ENCODE data around the gene ACADSB. TPM values are rescaled to one million over a fixed set of nuclear protein-coding genes. Genes with fewer than 3 reads are reported as not detected.

The ACADSB gene
- total RNA-seq, 1 donor from 2014 or later = 4.4 TPM

DNA sequence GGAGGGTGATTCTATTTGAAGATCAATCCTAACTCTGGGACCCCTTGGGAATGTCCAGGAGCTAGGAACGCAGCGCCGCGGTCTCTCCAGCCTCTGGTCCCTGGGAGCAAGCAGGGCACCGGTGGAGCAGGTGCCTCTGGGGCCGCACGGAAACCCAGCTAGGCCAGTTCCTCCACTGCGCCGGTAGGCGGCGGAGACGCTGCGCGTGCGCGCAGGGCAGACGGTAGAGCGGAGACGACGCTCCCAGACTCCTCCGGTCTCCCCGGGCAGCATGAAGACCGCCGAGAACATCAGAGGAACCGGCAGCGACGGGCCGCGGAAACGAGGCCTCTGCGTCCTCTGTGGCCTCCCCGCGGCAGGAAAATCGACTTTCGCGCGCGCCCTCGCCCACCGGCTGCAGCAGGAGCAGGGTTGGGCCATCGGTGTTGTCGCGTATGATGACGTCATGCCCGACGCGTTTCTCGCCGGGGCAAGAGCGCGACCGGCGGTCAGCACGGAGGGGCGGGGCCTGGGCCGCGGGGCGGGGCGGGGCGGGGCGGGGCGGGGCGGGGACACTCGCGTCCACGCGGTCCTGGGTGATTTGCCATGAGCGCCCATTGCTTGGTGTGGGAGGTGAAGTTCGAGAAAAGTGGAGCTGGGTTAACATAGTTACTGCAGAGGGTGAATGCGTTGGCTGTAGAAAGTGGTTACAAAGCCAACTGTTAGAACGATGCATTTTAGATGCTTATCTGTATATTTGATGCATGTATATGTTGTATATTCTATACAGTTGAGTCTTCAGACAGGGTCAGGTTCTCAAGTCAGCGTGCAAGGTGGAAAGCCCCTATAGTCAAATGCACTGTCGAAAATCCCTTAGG lies 28.4 kb upstream of the ACADSB start, which contains the start of gene PSTK:
Gene PSTK (plus strand): TSS at position 193 of the 857 bp plus-strand sequence. CDS start 79 bp downstream, at position 272.
- DNase-seq (ENCODE audit: low read depth) = peak; percentile 47
- TF ChIP-seq, protein P1, sequence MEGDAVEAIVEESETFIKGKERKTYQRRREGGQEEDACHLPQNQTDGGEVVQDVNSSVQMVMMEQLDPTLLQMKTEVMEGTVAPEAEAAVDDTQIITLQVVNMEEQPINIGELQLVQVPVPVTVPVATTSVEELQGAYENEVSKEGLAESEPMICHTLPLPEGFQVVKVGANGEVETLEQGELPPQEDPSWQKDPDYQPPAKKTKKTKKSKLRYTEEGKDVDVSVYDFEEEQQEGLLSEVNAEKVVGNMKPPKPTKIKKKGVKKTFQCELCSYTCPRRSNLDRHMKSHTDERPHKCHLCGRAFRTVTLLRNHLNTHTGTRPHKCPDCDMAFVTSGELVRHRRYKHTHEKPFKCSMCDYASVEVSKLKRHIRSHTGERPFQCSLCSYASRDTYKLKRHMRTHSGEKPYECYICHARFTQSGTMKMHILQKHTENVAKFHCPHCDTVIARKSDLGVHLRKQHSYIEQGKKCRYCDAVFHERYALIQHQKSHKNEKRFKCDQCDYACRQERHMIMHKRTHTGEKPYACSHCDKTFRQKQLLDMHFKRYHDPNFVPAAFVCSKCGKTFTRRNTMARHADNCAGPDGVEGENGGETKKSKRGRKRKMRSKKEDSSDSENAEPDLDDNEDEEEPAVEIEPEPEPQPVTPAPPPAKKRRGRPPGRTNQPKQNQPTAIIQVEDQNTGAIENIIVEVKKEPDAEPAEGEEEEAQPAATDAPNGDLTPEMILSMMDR (conservative IDR thresholded peaks at IDR 0.05; ENCODE audit: low read depth, low read length) = peak; percentile 82
- peak within 1 kb of the TSS; percentile 84 for H3K4me3 ChIP-seq (ENCODE audit: low read depth, low read length)

DNA sequence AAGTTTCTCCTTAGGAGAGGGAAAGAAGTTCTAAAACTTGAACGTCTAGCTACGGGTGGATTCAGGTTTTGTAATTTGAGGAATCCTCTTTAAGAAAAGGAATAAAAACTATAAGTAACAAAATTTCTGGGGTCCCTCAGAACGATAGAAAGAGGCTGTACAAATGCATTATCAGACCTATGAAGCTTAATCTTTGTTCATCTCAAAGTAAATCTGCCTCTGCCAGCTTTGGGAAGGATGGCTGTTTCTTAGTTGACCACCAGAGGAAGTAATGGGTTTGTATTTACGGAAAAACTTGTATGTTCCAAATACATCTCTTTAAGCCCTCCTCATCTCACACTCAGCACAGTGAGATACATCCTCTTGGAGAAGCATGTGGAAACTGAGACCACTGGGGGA lies 27.7 kb upstream of the ACADSB start:
- peak; percentile 22 for DNase-seq (ENCODE audit: low read depth)
- TF ChIP-seq, protein P1 (conservative IDR thresholded peaks at IDR 0.05; ENCODE audit: low read depth, low read length) = peak; percentile 57
- H3K4me3 ChIP-seq (ENCODE audit: low read depth, low read length) = peak overlapping the region; percentile 84

DNA sequence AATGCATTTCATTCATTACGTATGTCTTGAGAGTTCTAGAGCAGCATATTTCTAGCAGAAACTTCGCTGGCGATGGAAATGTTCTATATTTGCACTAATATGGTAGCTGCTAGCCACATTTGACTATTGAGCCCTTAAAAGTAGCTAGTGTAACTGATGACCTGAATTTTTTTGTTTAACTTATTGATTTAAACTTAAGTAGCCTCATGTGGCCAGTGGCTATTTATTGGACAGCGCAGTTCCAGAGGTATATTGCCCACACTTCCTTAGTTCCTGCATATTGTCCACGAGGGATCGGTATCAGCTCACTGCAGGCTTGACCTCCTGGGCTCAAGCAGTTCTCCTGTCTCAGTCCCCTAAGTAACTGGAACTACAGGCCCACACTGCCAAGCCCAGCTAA lies 24.9 kb upstream of the ACADSB start:
- no peak for DNase-seq (ENCODE audit: low read depth)
- H3K4me3 ChIP-seq (ENCODE audit: low read depth, low read length) = no peak overlapping the region
- TF ChIP-seq, protein P1 (conservative IDR thresholded peaks at IDR 0.05; ENCODE audit: low read depth, low read length) = no peak

DNA sequence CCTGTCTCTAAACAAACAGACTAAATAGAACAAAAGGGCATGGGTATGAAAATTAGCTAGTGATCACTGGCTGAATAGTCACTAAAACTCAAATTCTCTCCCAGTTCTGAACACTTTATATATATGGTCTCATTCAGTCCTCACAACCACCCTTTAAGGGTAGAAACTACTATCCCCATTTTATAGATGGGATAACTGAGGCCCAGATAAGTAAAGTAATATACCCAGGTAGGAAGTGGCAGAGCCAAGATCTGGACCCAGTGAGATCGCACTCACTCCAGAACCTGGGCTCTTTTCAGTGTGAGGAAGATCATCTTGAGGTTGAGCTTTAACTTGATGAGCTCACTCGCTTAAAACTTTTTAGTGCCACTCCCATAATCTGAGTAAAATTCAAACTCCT lies 24.1 kb upstream of the ACADSB start:
- TF ChIP-seq, protein P1 (conservative IDR thresholded peaks at IDR 0.05; ENCODE audit: low read depth, low read length) = no peak
- no peak for DNase-seq (ENCODE audit: low read depth)
- H3K4me3 ChIP-seq (ENCODE audit: low read depth, low read length) = no peak overlapping the region

DNA sequence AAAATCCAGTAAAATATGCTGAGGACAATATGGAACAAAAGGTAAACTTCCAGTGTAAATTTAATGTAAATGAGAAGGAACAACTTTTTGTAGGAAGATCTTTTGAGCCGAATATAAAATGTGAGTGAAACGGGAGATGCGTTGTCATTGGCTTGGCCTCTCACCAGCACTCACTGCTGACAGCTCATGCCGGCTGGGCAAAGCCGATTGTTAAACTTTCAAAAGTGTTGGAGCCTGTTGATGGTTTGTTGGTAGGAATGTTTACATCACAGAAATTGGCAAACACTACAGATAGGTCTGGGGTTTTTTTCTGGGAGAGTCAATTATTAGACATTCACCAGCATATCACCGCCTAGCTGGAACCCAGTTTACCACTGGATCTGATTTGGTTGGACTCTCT lies 22.5 kb upstream of the ACADSB start:
- TF ChIP-seq, protein P1 (conservative IDR thresholded peaks at IDR 0.05; ENCODE audit: low read depth, low read length) = no peak
- no peak overlapping the region for H3K4me3 ChIP-seq (ENCODE audit: low read depth, low read length)
- DNase-seq (ENCODE audit: low read depth) = no peak

DNA sequence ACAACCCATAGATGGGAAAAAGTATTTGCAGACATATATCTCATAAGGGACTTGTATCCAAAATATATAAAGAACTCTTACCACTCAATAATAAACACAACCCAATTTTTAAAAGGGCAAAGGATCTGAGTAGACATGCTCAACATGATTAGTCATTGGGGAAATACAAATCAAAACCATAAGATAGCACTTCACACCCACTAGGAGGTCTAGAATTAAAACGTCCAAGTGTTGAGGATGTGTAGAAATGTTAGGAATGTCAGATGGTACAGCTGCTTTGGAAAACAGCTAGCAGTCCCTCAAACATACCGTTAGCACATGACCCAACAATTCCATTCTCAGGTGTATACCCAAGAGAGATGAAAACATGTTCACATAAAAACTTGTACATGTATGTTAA lies 20.3 kb upstream of the ACADSB start:
- H3K4me3 ChIP-seq (ENCODE audit: low read depth, low read length) = no peak overlapping the region
- no peak for DNase-seq (ENCODE audit: low read depth)
- TF ChIP-seq, protein P1 (conservative IDR thresholded peaks at IDR 0.05; ENCODE audit: low read depth, low read length) = no peak

DNA sequence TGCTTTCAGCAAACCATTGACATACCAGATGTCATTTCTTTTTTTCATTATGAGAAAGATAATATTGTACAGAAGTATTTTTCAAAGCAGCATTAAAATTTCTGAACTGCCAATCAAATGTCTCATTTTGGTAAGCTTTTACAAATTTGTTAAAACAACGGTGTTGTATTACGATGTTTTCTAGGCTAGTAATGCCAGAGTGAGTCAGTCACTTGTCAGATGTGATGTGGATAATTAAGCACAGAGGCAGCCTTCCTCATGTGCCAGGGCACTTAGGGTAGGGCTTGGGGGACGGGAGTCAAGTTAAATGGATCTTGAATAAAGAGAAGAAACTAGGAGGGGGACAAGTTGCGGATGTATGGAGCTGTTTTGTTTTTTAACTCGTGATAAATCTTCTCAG lies 18.5 kb upstream of the ACADSB start:
- no peak overlapping the region for H3K4me3 ChIP-seq (ENCODE audit: low read depth, low read length)
- TF ChIP-seq, protein P1 (conservative IDR thresholded peaks at IDR 0.05; ENCODE audit: low read depth, low read length) = no peak
- no peak for DNase-seq (ENCODE audit: low read depth)

Data from epithelial cell of proximal tubule (primary cell).